Stimulated activated naive B cell treated with anti-CD40 and anti-IgM and Interleukin-4, amounts not matched to agents 10 μg/mL and 1 μg/mL and 100 μg/mL, for 72 hours (primary cell): Measurements from ENCODE around the gene PADI4.
A peak's percentile ranks its signal among the peaks of the same experiment; 100 is the strongest.

Source experiments
- ATAC-seq, 2 donors: fragments of 150-1000 bp; cut with Tn5 transposase; replicated peaks; 2 replicates each; pipeline ENCODE4 v1.10.0; 2021; ENCODE audit warnings: moderate library complexity in 1 of 2
- DNase-seq: peaks from one replicate; pipeline ENCODE4 v3.0.0; 2021
- H3K27ac Mint-ChIP-seq: one replicate; pipeline ENCODE4 v1.8.0; 2022; ENCODE audit warnings: mild to moderate bottlenecking, mixed read lengths
- H3K27me3 Mint-ChIP-seq, 2 donors: one replicate each; pipeline ENCODE4 v1.8.0; 2022; ENCODE audit warnings: mixed read lengths in 2 of 2
- H3K36me3 Mint-ChIP-seq, 2 donors: one replicate each; pipeline ENCODE4 v1.8.0; 2022; ENCODE audit warnings: mixed read lengths in 2 of 2, mild to moderate bottlenecking in 1 of 2
- H3K4me1 Mint-ChIP-seq, 2 donors: one replicate each; pipeline ENCODE4 v1.8.0; 2022; ENCODE audit warnings: mixed read lengths in 2 of 2, mild to moderate bottlenecking in 1 of 2
- H3K4me3 Mint-ChIP-seq, 2 donors: one replicate each; pipeline ENCODE4 v1.8.0; 2022; ENCODE audit warnings: mild to moderate bottlenecking in 2 of 2, mixed read lengths in 2 of 2, moderate library complexity in 1 of 2
- H3K9me3 Mint-ChIP-seq, 2 donors: one replicate each; pipeline ENCODE4 v1.8.0; 2022; ENCODE audit warnings: mixed read lengths in 2 of 2, mild to moderate bottlenecking in 1 of 2

PADI4 gene

GRCh38 chr1:17359031-17359430, 51.0 kb downstream of the PADI4 start:
- H3K27me3 Mint-ChIP-seq = no peaks in the 10 kb centered on the region
- H3K9me3 Mint-ChIP-seq = no peaks in the 10 kb centered on the region
- H3K4me3 Mint-ChIP-seq = no peak overlapping the region
- no peaks in the 10 kb centered on the region for H3K36me3 Mint-ChIP-seq
- no peak overlapping the region for H3K27ac Mint-ChIP-seq
- DNase-seq = no peak
- ATAC-seq = no peak
- H3K4me1 Mint-ChIP-seq = peaks cover 12 to 14% of the 10 kb centered on the region in 2 donors

GRCh38 chr1:17359808-17360207, 51.8 kb downstream of the PADI4 start:
- Mint-ChIP-seq H3K36me3 (no peaks in the 10 kb centered on the region), H3K4me1 (peaks cover 11 to 14% of the 10 kb centered on the region in 2 donors)
- DNase-seq = no peak

DNA sequence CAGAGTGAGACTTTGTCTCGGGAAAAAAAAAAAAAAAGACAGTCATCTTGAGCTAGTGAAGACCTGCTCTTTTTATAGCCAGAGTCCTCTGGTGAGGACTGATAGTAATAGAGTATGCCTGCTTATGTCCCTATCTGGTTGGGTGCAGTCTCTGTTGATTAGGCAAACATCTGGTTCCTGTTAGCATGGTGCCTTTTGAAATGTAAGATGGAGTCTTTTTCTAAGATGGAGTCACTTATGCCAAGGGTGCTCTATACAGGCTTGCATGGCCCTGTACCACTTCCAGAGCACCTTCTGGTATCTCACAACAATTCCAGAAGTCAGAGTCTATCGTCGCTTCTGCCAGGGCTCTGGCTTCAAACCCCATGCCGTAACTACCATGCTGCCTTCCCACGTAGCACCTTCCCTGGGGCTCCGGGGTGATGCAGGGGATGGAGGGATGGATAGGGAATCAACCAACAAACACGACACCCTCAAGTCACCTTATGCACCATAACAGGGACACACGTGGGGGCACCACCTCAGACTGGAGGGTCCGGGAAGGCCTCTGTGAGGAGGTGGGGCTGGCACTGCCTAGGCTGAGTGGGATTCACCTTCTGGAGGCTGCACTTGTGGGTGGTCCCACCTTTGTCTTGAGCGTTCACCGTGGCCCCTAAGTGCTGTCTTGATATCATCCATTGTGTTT, 52.4 kb downstream of the PADI4 start:
- no peak for ATAC-seq

More at GRCh38 chr1:17359808-17360207, 51.8 kb downstream of the PADI4 start:
- Mint-ChIP-seq H3K9me3 (no peaks in the 10 kb centered on the region), H3K27me3 (no peaks in the 10 kb centered on the region), H3K4me3 (no peak overlapping the region), H3K27ac (no peak overlapping the region)
- no peak for ATAC-seq

DNA sequence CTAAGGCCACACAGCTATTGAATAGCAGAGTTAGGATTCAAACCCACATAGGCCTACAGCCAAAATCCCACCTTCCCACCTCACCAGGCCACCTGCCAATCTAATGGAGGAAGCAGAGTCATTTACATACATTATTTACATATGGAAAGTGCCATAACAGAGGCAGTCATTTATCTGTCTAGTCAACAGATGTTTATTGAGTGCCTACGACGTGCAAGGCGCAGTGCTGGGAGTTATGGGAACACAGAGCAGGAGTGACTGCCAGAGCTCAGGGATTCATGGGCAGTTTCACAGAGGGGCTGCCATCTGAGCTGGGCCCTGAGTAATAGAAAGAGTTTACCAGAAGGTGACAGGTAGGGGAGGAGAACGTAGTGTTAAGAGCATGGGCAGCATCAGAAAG, 53.7 kb downstream of the PADI4 start:
- Mint-ChIP-seq H3K4me3 (no peak overlapping the region), H3K27me3 (peaks cover 0 to 5% of the 10 kb centered on the region in 2 donors), H3K27ac (no peak overlapping the region), H3K4me1 (peaks cover 3 to 9% of the 10 kb centered on the region in 2 donors), H3K9me3 (no peaks in the 10 kb centered on the region), H3K36me3 (no peaks in the 10 kb centered on the region)
- ATAC-seq (no peak), DNase-seq (no peak)

More for the DNA sequence above, 52.4 kb downstream of the PADI4 start:
- Mint-ChIP-seq H3K27ac (no peak overlapping the region), H3K4me3 (no peak overlapping the region), H3K27me3 (peaks cover 0 to under 1% of the 10 kb centered on the region in 2 donors), H3K36me3 (no peaks in the 10 kb centered on the region), H3K9me3 (no peaks in the 10 kb centered on the region), H3K4me1 (peaks cover 11 to 19% of the 10 kb centered on the region in 2 donors)
- DNase-seq = no peak

GRCh38 chr1:17363351-17363750, 55.4 kb downstream of the PADI4 start:
- H3K4me3 Mint-ChIP-seq = no peak overlapping the region
- H3K36me3 Mint-ChIP-seq = no peaks in the 10 kb centered on the region
- H3K27me3 Mint-ChIP-seq = peaks cover 4 to 5% of the 10 kb centered on the region in 2 donors
- no peaks in the 10 kb centered on the region for H3K9me3 Mint-ChIP-seq
- ATAC-seq (no peak), DNase-seq (no peak)
- H3K27ac Mint-ChIP-seq = no peak overlapping the region
- peaks cover 2 to 7% of the 10 kb centered on the region in 2 donors for H3K4me1 Mint-ChIP-seq

GRCh38 chr1:17363771-17364170, 55.8 kb downstream of the PADI4 start:
- no peaks in the 10 kb centered on the region for H3K36me3 Mint-ChIP-seq
- H3K9me3 Mint-ChIP-seq = no peaks in the 10 kb centered on the region
- no peak overlapping the region for H3K4me3 Mint-ChIP-seq
- H3K27ac Mint-ChIP-seq = no peak overlapping the region
- no peak for ATAC-seq
- peaks cover 4 to 5% of the 10 kb centered on the region in 2 donors for H3K27me3 Mint-ChIP-seq
- DNase-seq = no peak
- peaks cover 2 to 7% of the 10 kb centered on the region in 2 donors for H3K4me1 Mint-ChIP-seq

- Mint-ChIP-seq H3K27me3 (peaks cover 4 to 5% of the 10 kb centered on the region in 2 donors), H3K36me3 (no peaks in the 10 kb centered on the region), H3K27ac (no peak overlapping the region), H3K4me3 (no peak overlapping the region), H3K9me3 (no peaks in the 10 kb centered on the region), H3K4me1 (peaks cover 0 to 7% of the 10 kb centered on the region in 2 donors)
- ATAC-seq (no peak), DNase-seq (no peak)
Measured at GRCh38 chr1:17365293-17365692, 57.3 kb downstream of the PADI4 start.

GRCh38 chr1:17369466-17369865, 61.5 kb downstream of the PADI4 start:
- H3K9me3 Mint-ChIP-seq = no peaks in the 10 kb centered on the region
- H3K27me3 Mint-ChIP-seq = peaks cover 4 to 5% of the 10 kb centered on the region in 2 donors
- H3K4me1 Mint-ChIP-seq = peaks cover 0 to 7% of the 10 kb centered on the region in 2 donors
- no peak for ATAC-seq
- H3K4me3 Mint-ChIP-seq = no peak overlapping the region
- no peak for DNase-seq
- no peaks in the 10 kb centered on the region for H3K36me3 Mint-ChIP-seq
- no peak overlapping the region for H3K27ac Mint-ChIP-seq

- Mint-ChIP-seq H3K27ac (no peak overlapping the region), H3K4me1 (peaks cover 0 to under 1% of the 10 kb centered on the region in 2 donors), H3K9me3 (no peaks in the 10 kb centered on the region), H3K4me3 (no peak overlapping the region), H3K27me3 (peaks cover 2 to 4% of the 10 kb centered on the region in 2 donors), H3K36me3 (no peaks in the 10 kb centered on the region)
- peak in 1 of 2 donors; percentile 53 for ATAC-seq
- DNase-seq = no peak
Measured at GRCh38 chr1:17370618-17371017, 62.6 kb downstream of the PADI4 start.

DNA sequence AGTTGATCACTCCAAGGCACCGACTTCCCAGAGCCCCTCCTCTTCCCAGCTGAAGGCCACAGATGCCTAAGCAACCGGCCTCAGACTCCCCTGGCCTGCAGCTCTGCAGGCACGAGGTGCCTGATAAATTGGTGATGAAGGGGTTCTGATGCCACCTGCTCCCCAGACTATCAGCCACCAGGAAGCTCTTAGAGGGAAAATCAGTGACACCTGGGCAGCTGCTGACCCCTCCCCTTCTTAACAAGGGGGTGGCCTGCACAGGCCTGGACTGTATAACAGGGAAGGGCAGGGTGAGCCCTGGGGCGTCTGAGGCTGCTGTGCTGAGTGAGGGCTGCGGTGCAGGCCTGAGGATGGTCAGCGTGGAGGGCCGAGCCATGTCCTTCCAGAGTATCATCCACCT, 63.9 kb downstream of the PADI4 start, which contains the start of gene PADI6:
PADI6 (plus strand) TSS at position 301 of the 400 bp plus-strand sequence; CDS start at position 351, 50 bp downstream.
- DNase-seq (no peak), ATAC-seq (no peak)
- no peaks in the 10 kb centered on the region for H3K36me3 Mint-ChIP-seq
- H3K4me1 Mint-ChIP-seq = no peaks in the 10 kb centered on the region
- no peak within 1 kb of the TSS for H3K27ac Mint-ChIP-seq
- H3K9me3 Mint-ChIP-seq = no peaks in the 10 kb centered on the region
- H3K4me3 Mint-ChIP-seq = no peak within 1 kb of the TSS
- peaks cover 0 to 6% of the 10 kb centered on the region in 2 donors for H3K27me3 Mint-ChIP-seq

GRCh38 chr1:17372955-17373354, 65.0 kb downstream of the PADI4 start:
- peaks cover 9 to 13% of the 10 kb centered on the region in 2 donors for H3K27me3 Mint-ChIP-seq
- H3K4me3 Mint-ChIP-seq = no peak overlapping the region
- no peaks in the 10 kb centered on the region for H3K4me1 Mint-ChIP-seq
- no peak for ATAC-seq
- H3K27ac Mint-ChIP-seq = no peak overlapping the region
- DNase-seq = no peak
- no peaks in the 10 kb centered on the region for H3K9me3 Mint-ChIP-seq
- no peaks in the 10 kb centered on the region for H3K36me3 Mint-ChIP-seq

GRCh38 chr1:17375651-17376050, 67.7 kb downstream of the PADI4 start:
- DNase-seq (no peak), ATAC-seq (no peak)
- H3K4me1 Mint-ChIP-seq = no peaks in the 10 kb centered on the region
- no peaks in the 10 kb centered on the region for H3K9me3 Mint-ChIP-seq
- H3K27ac Mint-ChIP-seq = no peak overlapping the region
- H3K36me3 Mint-ChIP-seq = no peaks in the 10 kb centered on the region
- peaks cover 13 to 16% of the 10 kb centered on the region in 2 donors for H3K27me3 Mint-ChIP-seq
- no peak overlapping the region for H3K4me3 Mint-ChIP-seq

GRCh38 chr1:17377325-17377953, 69.4 kb downstream of the PADI4 start:
- Mint-ChIP-seq H3K27me3 (peaks cover 16 to 19% of the 10 kb centered on the region in 2 donors), H3K4me3 (no peak overlapping the region), H3K4me1 (no peaks in the 10 kb centered on the region), H3K27ac (no peak overlapping the region), H3K36me3 (no peaks in the 10 kb centered on the region), H3K9me3 (no peaks in the 10 kb centered on the region)
- DNase-seq = no peak
- no peak for ATAC-seq

DNA sequence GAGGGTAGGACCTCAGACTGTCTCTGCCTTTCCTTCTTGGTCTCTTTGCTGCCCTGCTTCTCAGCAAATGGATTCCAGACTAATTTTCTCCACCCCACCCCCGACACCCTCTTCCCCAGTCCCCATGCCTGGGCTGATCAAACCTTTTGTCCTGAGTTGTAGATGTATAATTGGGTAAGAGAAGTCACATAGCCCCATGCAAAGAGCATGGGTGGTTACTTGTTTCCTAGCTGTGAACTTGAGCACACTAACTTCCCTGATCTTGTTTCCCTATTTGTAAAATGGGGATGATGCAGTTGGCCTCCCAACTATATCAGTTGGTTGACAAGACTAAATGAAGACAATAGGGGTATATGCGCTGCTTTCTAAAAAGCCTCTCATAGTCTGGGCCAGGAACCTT, 73.2 kb downstream of the PADI4 start:
- DNase-seq (no peak), ATAC-seq (no peak)
- Mint-ChIP-seq H3K4me1 (no peaks in the 10 kb centered on the region), H3K27me3 (peaks cover 18 to 31% of the 10 kb centered on the region in 2 donors), H3K36me3 (no peaks in the 10 kb centered on the region), H3K4me3 (no peak overlapping the region), H3K9me3 (no peaks in the 10 kb centered on the region), H3K27ac (no peak overlapping the region)

DNA sequence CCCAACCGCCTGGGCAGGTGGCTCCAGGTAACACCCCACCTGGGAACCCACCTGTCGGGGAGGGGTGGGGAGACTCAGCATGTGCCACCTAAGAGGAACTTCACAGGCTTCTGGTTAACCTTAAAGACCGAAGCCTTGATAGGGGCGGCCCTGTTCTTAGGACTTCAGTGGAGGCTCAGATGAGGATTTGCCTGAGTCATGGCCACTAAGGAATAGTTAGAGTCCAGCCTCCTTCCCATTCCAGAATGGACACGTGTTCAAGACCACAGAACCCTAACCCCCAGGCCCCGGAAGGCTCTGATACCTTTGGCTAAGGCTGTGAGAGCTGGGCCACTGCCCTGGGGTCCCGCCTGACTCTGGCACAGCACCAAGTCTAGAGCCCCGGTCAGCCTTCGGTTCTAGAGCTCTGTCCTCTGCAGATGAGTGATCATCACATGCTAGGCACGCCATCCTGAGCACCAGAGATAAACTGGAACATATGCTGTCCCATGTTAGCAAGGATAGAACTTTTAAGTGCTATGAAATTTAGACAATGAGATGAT, 84.3 kb downstream of the PADI4 start:
- no peak overlapping the region for H3K4me3 Mint-ChIP-seq
- no peak overlapping the region for H3K27ac Mint-ChIP-seq
- H3K27me3 Mint-ChIP-seq = peaks cover 4 to 6% of the 10 kb centered on the region in 2 donors
- no peak for ATAC-seq
- H3K36me3 Mint-ChIP-seq = no peaks in the 10 kb centered on the region
- H3K9me3 Mint-ChIP-seq = no peaks in the 10 kb centered on the region
- no peak for DNase-seq
- H3K4me1 Mint-ChIP-seq = peaks cover 3 to 7% of the 10 kb centered on the region in 2 donors
